ENCODE data around the gene XIST.

The XIST gene

GRCh38 chrX:73852022-73852421 lies 492 bp downstream of the XIST start:
- WGBS (ENCODE audit: extremely low coverage, insufficient coverage, low lambda C conversion rate) = no CpG with 5 or more reads among the region's 19 CpGs
- Histone ChIP-seq H3K27ac (ENCODE audit: low read depth, low read length) (no peak overlapping the region), H2AK5ac (ENCODE audit: low read length) (no peak overlapping the region), H3K4ac (ENCODE audit: low read depth, low read length) (no peak overlapping the region), H3K9ac (ENCODE audit: low read length) (no peak overlapping the region), H4K5ac (ENCODE audit: low read length) (no peak overlapping the region), H3K4me1 (ENCODE audit: control insufficient read depth, low read depth, low read length) (no peaks in the 10 kb centered on the region), H3K56ac (ENCODE audit: low read length) (no peak overlapping the region), H3K36me3 (ENCODE audit: control insufficient read depth, insufficient read depth, low read length) (no peaks in the 10 kb centered on the region), H3K27me3 (ENCODE audit: insufficient read depth, low read length, poor library complexity) (no peaks in the 10 kb centered on the region), H2BK15ac (replicated peaks; ENCODE audit: low read depth) (no peak overlapping the region), H3K23ac (ENCODE audit: low read length) (no peak overlapping the region), H2BK120ac (ENCODE audit: low read depth, low read length) (no peak overlapping the region), H3K18ac (ENCODE audit: low read length) (no peak overlapping the region), H4K8ac (ENCODE audit: low read depth, low read length) (no peak overlapping the region), H3K4me3 (ENCODE audit: low read length) (no peak overlapping the region), H2BK5ac (ENCODE audit: low read length) (no peak overlapping the region), H3K79me1 (ENCODE audit: low read length) (no peaks in the 10 kb centered on the region), H3K4me2 (ENCODE audit: low read length) (no peak overlapping the region), H3K79me2 (ENCODE audit: control insufficient read depth, insufficient read depth, low read length) (no peaks in the 10 kb centered on the region)
- no peak for DNase-seq

GRCh38 chrX:73851014-73852009 lies 1.2 kb downstream of the XIST start:
- Histone ChIP-seq H2AK5ac (ENCODE audit: low read length) (no peak overlapping the region), H3K4me2 (ENCODE audit: low read length) (no peak overlapping the region), H4K8ac (ENCODE audit: low read depth, low read length) (no peak overlapping the region), H3K4ac (ENCODE audit: low read depth, low read length) (no peak overlapping the region), H3K79me1 (ENCODE audit: low read length) (no peaks in the 10 kb centered on the region), H3K27ac (ENCODE audit: low read depth, low read length) (no peak overlapping the region), H3K4me3 (ENCODE audit: low read length) (no peak overlapping the region), H3K79me2 (ENCODE audit: control insufficient read depth, insufficient read depth, low read length) (no peaks in the 10 kb centered on the region), H2BK5ac (ENCODE audit: low read length) (no peak overlapping the region), H3K9ac (ENCODE audit: low read length) (no peak overlapping the region), H3K27me3 (ENCODE audit: insufficient read depth, low read length, poor library complexity) (no peaks in the 10 kb centered on the region), H2BK120ac (ENCODE audit: low read depth, low read length) (no peak overlapping the region), H3K18ac (ENCODE audit: low read length) (no peak overlapping the region), H3K4me1 (ENCODE audit: control insufficient read depth, low read depth, low read length) (no peaks in the 10 kb centered on the region), H2BK15ac (replicated peaks; ENCODE audit: low read depth) (no peak overlapping the region), H4K5ac (ENCODE audit: low read length) (no peak overlapping the region), H3K56ac (ENCODE audit: low read length) (no peak overlapping the region), H3K23ac (ENCODE audit: low read length) (no peak overlapping the region), H3K36me3 (ENCODE audit: control insufficient read depth, insufficient read depth, low read length) (no peaks in the 10 kb centered on the region)
- WGBS (ENCODE audit: extremely low coverage, insufficient coverage, low lambda C conversion rate) = no CpG with 5 or more reads among the region's 33 CpGs
- DNase-seq = no peak

DNA sequence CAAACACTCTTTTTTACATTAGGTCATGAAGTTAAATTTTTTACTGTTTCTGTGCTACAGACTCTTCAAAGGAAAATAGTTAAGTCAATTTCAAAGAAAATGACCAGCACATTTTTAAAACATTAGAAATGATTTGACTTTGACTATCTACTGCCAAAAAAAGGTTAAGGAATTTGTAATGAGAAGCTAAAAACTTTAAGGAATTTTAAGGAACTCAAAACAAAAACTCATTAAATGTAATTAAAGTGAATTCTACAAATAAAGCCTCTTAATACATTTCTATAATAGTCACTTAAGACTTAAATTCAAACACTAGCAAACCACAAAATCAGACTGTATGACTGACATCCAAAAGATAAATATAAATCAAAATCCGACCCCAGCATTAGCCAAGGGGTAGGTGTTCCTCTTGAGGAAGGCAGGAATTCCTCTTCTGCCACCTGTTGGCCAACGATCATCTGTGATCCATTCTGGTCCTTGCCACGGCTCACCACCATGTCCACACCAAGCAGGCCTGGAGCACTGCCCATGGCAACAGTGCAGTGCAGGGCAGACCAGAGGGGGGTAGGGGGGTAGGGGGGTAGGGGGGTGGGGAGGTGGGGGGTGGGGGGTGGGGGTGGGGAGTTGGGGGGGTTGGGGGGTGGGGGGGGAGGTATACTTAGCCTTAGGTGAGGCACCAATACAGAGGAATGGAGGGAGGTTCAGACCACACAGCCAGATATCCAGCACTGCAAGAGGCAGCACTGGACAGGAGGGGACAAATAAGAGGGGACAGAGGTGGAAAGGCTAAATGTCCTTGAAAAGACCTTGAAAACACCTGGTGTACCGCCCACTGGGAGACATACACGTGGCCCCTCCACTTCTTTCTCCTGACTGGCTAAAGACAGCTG lies 2.1 kb downstream of the XIST start:
- no peaks in the 10 kb centered on the region for H3K36me3 ChIP-seq (ENCODE audit: control insufficient read depth, insufficient read depth, low read length)
- H2BK15ac ChIP-seq (replicated peaks; ENCODE audit: low read depth) = no peak overlapping the region
- H4K5ac ChIP-seq (ENCODE audit: low read length) = no peak overlapping the region
- H3K27ac ChIP-seq (ENCODE audit: low read depth, low read length) = no peak overlapping the region
- no peak overlapping the region for H3K56ac ChIP-seq (ENCODE audit: low read length)
- no CpG with 5 or more reads among the region's 5 CpGs for WGBS (ENCODE audit: extremely low coverage, insufficient coverage, low lambda C conversion rate)
- H3K9ac ChIP-seq (ENCODE audit: low read length) = no peak overlapping the region
- no peaks in the 10 kb centered on the region for H3K27me3 ChIP-seq (ENCODE audit: insufficient read depth, low read length, poor library complexity)
- no peak overlapping the region for H3K4me2 ChIP-seq (ENCODE audit: low read length)
- no peaks in the 10 kb centered on the region for H3K79me2 ChIP-seq (ENCODE audit: control insufficient read depth, insufficient read depth, low read length)
- no peak overlapping the region for H3K18ac ChIP-seq (ENCODE audit: low read length)
- H3K4me1 ChIP-seq (ENCODE audit: control insufficient read depth, low read depth, low read length) = no peaks in the 10 kb centered on the region
- H3K79me1 ChIP-seq (ENCODE audit: low read length) = no peaks in the 10 kb centered on the region
- H3K4me3 ChIP-seq (ENCODE audit: low read length) = no peak overlapping the region
- H2BK5ac ChIP-seq (ENCODE audit: low read length) = no peak overlapping the region
- H2AK5ac ChIP-seq (ENCODE audit: low read length) = no peak overlapping the region
- peak; percentile 63 for DNase-seq
- no peak overlapping the region for H2BK120ac ChIP-seq (ENCODE audit: low read depth, low read length)
- H3K4ac ChIP-seq (ENCODE audit: low read depth, low read length) = no peak overlapping the region
- no peak overlapping the region for H3K23ac ChIP-seq (ENCODE audit: low read length)
- no peak overlapping the region for H4K8ac ChIP-seq (ENCODE audit: low read depth, low read length)

GRCh38 chrX:73849073-73849472 lies 3.4 kb downstream of the XIST start:
- Histone ChIP-seq H2BK5ac (ENCODE audit: low read length) (no peak overlapping the region), H3K79me1 (ENCODE audit: low read length) (no peaks in the 10 kb centered on the region), H3K4me2 (ENCODE audit: low read length) (no peak overlapping the region), H2AK5ac (ENCODE audit: low read length) (no peak overlapping the region), H3K27ac (ENCODE audit: low read depth, low read length) (no peak overlapping the region), H3K23ac (ENCODE audit: low read length) (no peak overlapping the region), H3K36me3 (ENCODE audit: control insufficient read depth, insufficient read depth, low read length) (no peaks in the 10 kb centered on the region), H2BK15ac (replicated peaks; ENCODE audit: low read depth) (no peak overlapping the region), H3K4me1 (ENCODE audit: control insufficient read depth, low read depth, low read length) (no peaks in the 10 kb centered on the region), H2BK120ac (ENCODE audit: low read depth, low read length) (no peak overlapping the region), H3K4ac (ENCODE audit: low read depth, low read length) (no peak overlapping the region), H3K9ac (ENCODE audit: low read length) (no peak overlapping the region), H3K18ac (ENCODE audit: low read length) (no peak overlapping the region), H3K27me3 (ENCODE audit: insufficient read depth, low read length, poor library complexity) (no peaks in the 10 kb centered on the region), H4K8ac (ENCODE audit: low read depth, low read length) (no peak overlapping the region), H3K79me2 (ENCODE audit: control insufficient read depth, insufficient read depth, low read length) (no peaks in the 10 kb centered on the region), H3K4me3 (ENCODE audit: low read length) (no peak overlapping the region), H3K56ac (ENCODE audit: low read length) (no peak overlapping the region), H4K5ac (ENCODE audit: low read length) (no peak overlapping the region)
- WGBS (ENCODE audit: extremely low coverage, insufficient coverage, low lambda C conversion rate) = no CpG with 5 or more reads among the region's 5 CpGs
- DNase-seq = no peak

- no peak overlapping the region for H2BK15ac ChIP-seq (replicated peaks; ENCODE audit: low read depth)
- no peaks in the 10 kb centered on the region for H3K36me3 ChIP-seq (ENCODE audit: control insufficient read depth, insufficient read depth, low read length)
- no peak overlapping the region for H3K9ac ChIP-seq (ENCODE audit: low read length)
- H3K79me2 ChIP-seq (ENCODE audit: control insufficient read depth, insufficient read depth, low read length) = no peaks in the 10 kb centered on the region
- no peak overlapping the region for H3K18ac ChIP-seq (ENCODE audit: low read length)
- no peaks in the 10 kb centered on the region for H3K79me1 ChIP-seq (ENCODE audit: low read length)
- no peak overlapping the region for H3K27ac ChIP-seq (ENCODE audit: low read depth, low read length)
- no peak overlapping the region for H2BK5ac ChIP-seq (ENCODE audit: low read length)
- H3K23ac ChIP-seq (ENCODE audit: low read length) = no peak overlapping the region
- no peaks in the 10 kb centered on the region for H3K27me3 ChIP-seq (ENCODE audit: insufficient read depth, low read length, poor library complexity)
- H4K5ac ChIP-seq (ENCODE audit: low read length) = no peak overlapping the region
- no peak overlapping the region for H3K4ac ChIP-seq (ENCODE audit: low read depth, low read length)
- H3K4me3 ChIP-seq (ENCODE audit: low read length) = no peak overlapping the region
- no peak overlapping the region for H2AK5ac ChIP-seq (ENCODE audit: low read length)
- DNase-seq = peak; percentile 1
- H3K4me1 ChIP-seq (ENCODE audit: control insufficient read depth, low read depth, low read length) = no peaks in the 10 kb centered on the region
- WGBS (ENCODE audit: extremely low coverage, insufficient coverage, low lambda C conversion rate) = no CpG with 5 or more reads among the region's 1 CpG
- no peak overlapping the region for H3K4me2 ChIP-seq (ENCODE audit: low read length)
- no peak overlapping the region for H2BK120ac ChIP-seq (ENCODE audit: low read depth, low read length)
- no peak overlapping the region for H3K56ac ChIP-seq (ENCODE audit: low read length)
- no peak overlapping the region for H4K8ac ChIP-seq (ENCODE audit: low read depth, low read length)
Observed at GRCh38 chrX:73847991-73848390, 4.5 kb downstream of the XIST start.
